H1 (cell line): Measurements from ENCODE around the gene FAM50B. TPM values are rescaled to one million over a fixed set of nuclear protein-coding genes. Genes with fewer than 3 reads are reported as not detected.

Source experiments
- CTCF ChIA-PET: fragments of 300-600 bp; sonication (Branson Sonifier 250); formaldehyde crosslinking; loops from one replicate; lab custom pipeline; 2021; ENCODE audit not compliant: partially characterized antibody; lab: Charles Lee
- POLR2A ChIA-PET: fragments of 300-600 bp; sonication (Branson Sonifier 250); formaldehyde crosslinking; loops from one replicate; lab custom pipeline; 2021; ENCODE audit warnings: inconsistent platforms; ENCODE audit not compliant: partially characterized antibody; lab: Charles Lee
- DNase-seq, 2 experiments: peaks; one replicate each; pipeline versions ENCODE4 v3.0.0 to v3.0.0-alpha.2; 2010 to 2022; ENCODE audit warnings: low spot score in 2 of 2, low read depth in 1 of 2, mixed read lengths in 1 of 2
- FAIRE-seq: peaks from 2 replicates; lab custom pipeline; 2011; peaks lifted over from hg19 to GRCh38; lab: Jason Lieb, UNC
- H2AFZ ChIP-seq: 2 replicates; pipeline ENCODE4 v1.8.1; 2012; ENCODE audit warnings: low read length, inconsistent platforms
- H2AK5ac ChIP-seq: 2 replicates; pipeline ENCODE4 v1.6.1; 2013; ENCODE audit warnings: low read depth, low read length
- H2BK120ac ChIP-seq: replicated peaks from 2 replicates; pipeline ENCODE3; 2013; ENCODE audit warnings: low read depth, low read length, inconsistent platforms
- H2BK12ac ChIP-seq: 2 replicates; pipeline ENCODE4 v1.6.1; 2013; ENCODE audit warnings: low read depth, low read length
- H2BK15ac ChIP-seq: 2 replicates; pipeline ENCODE4 v1.6.1; 2013; ENCODE audit warnings: low read length
- H2BK20ac ChIP-seq: 2 replicates; pipeline ENCODE4 v1.6.1; 2013; ENCODE audit warnings: low read length
- H2BK5ac ChIP-seq: 2 replicates; pipeline ENCODE4 v1.6.1; 2013; ENCODE audit warnings: low read depth, low read length
- H3K14ac ChIP-seq: 2 replicates; pipeline ENCODE4 v1.6.1; 2013; ENCODE audit warnings: inconsistent platforms; ENCODE audit not compliant: insufficient read length
- H3K18ac ChIP-seq: 2 replicates; pipeline ENCODE4 v1.6.1; 2013; ENCODE audit warnings: low read length; ENCODE audit errors: extremely low read depth
- H3K23ac ChIP-seq: 2 replicates; pipeline ENCODE4 v1.6.1; 2013; ENCODE audit warnings: inconsistent platforms; ENCODE audit not compliant: insufficient read length
- H3K23me2 ChIP-seq: 2 replicates; pipeline ENCODE4 v1.6.1; 2013; ENCODE audit warnings: low read depth, low read length
- H3K27ac ChIP-seq: 2 replicates; pipeline ENCODE4 v1.6.1; 2011; ENCODE audit warnings: low read depth, low read length, inconsistent platforms
- H3K27me3 ChIP-seq, 4 experiments: replicated peaks in 1 of 4; 1 replicate in 1 of 4; 2 replicates in 3 of 4; pipeline versions ENCODE4 v1.6.1 to v1.8.1; 2011 to 2013; ENCODE audit warnings: low read length in 3 of 4, mild to moderate bottlenecking in 3 of 4, inconsistent platforms in 2 of 4, mixed read lengths in 2 of 4, moderate library complexity in 1 of 4; ENCODE audit not compliant: control insufficient read depth in 3 of 4, insufficient read depth in 3 of 4; ENCODE audit errors: extremely low read depth in 1 of 4
- H3K36me3 ChIP-seq, 4 experiments: 2 replicates each; pipeline versions ENCODE4 v1.6.1 to v1.8.1; 2011 to 2013; ENCODE audit warnings: mild to moderate bottlenecking in 4 of 4, low read length in 3 of 4, moderate library complexity in 2 of 4, control low read depth in 1 of 4, inconsistent platforms in 1 of 4; ENCODE audit not compliant: insufficient read depth in 4 of 4, control insufficient read depth in 2 of 4
- H3K4ac ChIP-seq: replicated peaks from 2 replicates; pipeline ENCODE3; 2013; ENCODE audit warnings: low read length, low read depth, mixed read lengths, inconsistent platforms; ENCODE audit not compliant: insufficient read length
- H3K4me1 ChIP-seq, 4 experiments: replicated peaks in 1 of 4; 1 replicate in 1 of 4; 2 replicates in 3 of 4; pipeline versions ENCODE4 v1.6.1 to v1.8.1; 2011 to 2013; ENCODE audit warnings: low read length in 3 of 4, inconsistent platforms in 2 of 4, mixed read lengths in 1 of 4; ENCODE audit not compliant: insufficient read depth in 4 of 4, control insufficient read depth in 3 of 4
- H3K4me2 ChIP-seq, 2 experiments: 2 replicates each; pipeline versions ENCODE4 v1.6.1 to v1.8.1; 2011 to 2013; ENCODE audit warnings: low read depth in 2 of 2, low read length in 2 of 2, control low read depth in 1 of 2, inconsistent platforms in 1 of 2, mild to moderate bottlenecking in 1 of 2; ENCODE audit not compliant: insufficient read depth in 1 of 2
- H3K4me3 ChIP-seq, 4 experiments: fragments of 200-600, 300-600 bp in 1 of 4; sonication (generic), shearing (Covaris generic), sonication (Bioruptor Twin) in 1 of 4; 2 replicates each; pipeline versions ENCODE4 v1.5.1 to v1.8.1; 2011 to 2016; ENCODE audit warnings: low read length in 4 of 4, low read depth in 3 of 4, control low read depth in 2 of 4, inconsistent platforms in 2 of 4, mild to moderate bottlenecking in 2 of 4, mixed read lengths in 1 of 4, moderate library complexity in 1 of 4; ENCODE audit not compliant: insufficient read depth in 2 of 4; ENCODE audit errors: extremely low read depth in 1 of 4
- H3K56ac ChIP-seq: replicated peaks from 2 replicates; pipeline ENCODE3; 2013; ENCODE audit warnings: low read depth, mild to moderate bottlenecking, mixed read lengths, low read length, inconsistent platforms; ENCODE audit not compliant: insufficient read length
- H3K79me1 ChIP-seq: 2 replicates; pipeline ENCODE4 v1.6.1; 2013; ENCODE audit warnings: low read depth, low read length, control low read depth
- H3K79me2 ChIP-seq, 2 experiments: 2 replicates each; pipeline versions ENCODE4 v1.6.1 to v1.8.1; 2012 to 2013; ENCODE audit warnings: low read length in 2 of 2, mild to moderate bottlenecking in 2 of 2, inconsistent platforms in 1 of 2; ENCODE audit not compliant: insufficient read depth in 2 of 2, control insufficient read depth in 1 of 2
- H3K9ac ChIP-seq, 4 experiments: replicated peaks in 1 of 4; 1 replicate in 1 of 4; 2 replicates in 3 of 4; pipeline versions ENCODE4 v1.6.1 to v1.8.1; 2011 to 2013; ENCODE audit warnings: low read depth in 3 of 4, low read length in 3 of 4, control low read depth in 2 of 4, mild to moderate bottlenecking in 2 of 4, moderate library complexity in 2 of 4, inconsistent platforms in 1 of 4; ENCODE audit errors: extremely low read depth in 1 of 4
- H3K9me3 ChIP-seq, 2 experiments: 2 replicates each; pipeline versions ENCODE4 v1.6.1 to v1.8.1; 2012 to 2013; ENCODE audit warnings: mild to moderate bottlenecking in 2 of 2, moderate library complexity in 2 of 2, control low read depth in 1 of 2, inconsistent platforms in 1 of 2, low read depth in 1 of 2, low read length in 1 of 2, mixed read lengths in 1 of 2; ENCODE audit not compliant: insufficient read depth in 2 of 2
- H4K20me1 ChIP-seq, 2 experiments: replicated peaks in 1 of 2; 2 replicates each; pipeline versions ENCODE3 to v1.8.1; 2011 to 2013; ENCODE audit warnings: inconsistent platforms in 2 of 2, low read length in 2 of 2, mild to moderate bottlenecking in 1 of 2; ENCODE audit not compliant: insufficient read depth in 2 of 2, control insufficient read depth in 1 of 2
- H4K5ac ChIP-seq: 2 replicates; pipeline ENCODE4 v1.6.1; 2013; ENCODE audit warnings: low read length, low read depth, mixed read lengths, inconsistent platforms; ENCODE audit not compliant: insufficient read length
- H4K8ac ChIP-seq: 2 replicates; pipeline ENCODE4 v1.8.0; 2013; ENCODE audit warnings: mild to moderate bottlenecking, moderate library complexity, low read length, inconsistent platforms; ENCODE audit not compliant: insufficient read depth; ENCODE audit errors: extremely low read depth
- H4K91ac ChIP-seq: replicated peaks from 2 replicates; pipeline ENCODE3; 2013; ENCODE audit warnings: low read length, mixed read lengths, inconsistent platforms; ENCODE audit not compliant: insufficient read length
- CBX5 ChIP-seq: fragments of 300-800, 300-1000 bp; sonication (generic); IDR thresholded peaks from 2 replicates; pipeline ENCODE4 v1.7.1; 2016; ENCODE audit warnings: antibody characterized with exemption, low read length, low read depth
- CEBPB ChIP-seq: IDR thresholded peaks from 2 replicates; pipeline ENCODE4 v1.6.1; 2012; ENCODE audit warnings: low read depth, low read length
- RBBP5 ChIP-seq: IDR thresholded peaks from 2 replicates; pipeline ENCODE4 v1.7.1; 2012; ENCODE audit warnings: low read depth, mild to moderate bottlenecking, inconsistent platforms, low read length, moderate library complexity, borderline replicate concordance
- WGBS, 2 experiments: shearing (Covaris generic) in 1 of 2; methylation state at CpG; one replicate each; pipeline versions ENCODE4 v1.1.6 to v1.1.7; 2013 to 2015; ENCODE audit warnings: low lambda C conversion rate in 2 of 2, mixed read lengths in 2 of 2, inconsistent platforms in 1 of 2, low coverage in 1 of 2, missing lambda C conversion rate in 1 of 2; ENCODE audit not compliant: insufficient replicate concordance in 2 of 2, insufficient coverage in 1 of 2, insufficient read length in 1 of 2; ENCODE audit errors: extremely low coverage in 1 of 2, missing lambda C conversion rate in 1 of 2; 5-methylcytosine and 5-hydroxymethylcytosine counted together
- polyA plus RNA-seq, 7 experiments: library from polyadenylated mRNA; depleted of rRNA in 3 of 7; stranded (reverse) in 5 of 7; unstranded in 2 of 7; fragments of >200 nt in 5 of 7; fragments of 200-250 nt in 2 of 7; gene quantifications; 1 replicate in 5 of 7; 2 replicates in 1 of 7; 4 replicates in 1 of 7; pipeline versions ENCODE4 v1.2.1 to v1.2.3, GENCODE V29; 2011 to 2013; ENCODE audit warnings: missing spikeins in 2 of 7, mixed read lengths in 2 of 7
- total RNA-seq: library from RNA; stranded (reverse); fragmentation: NEBNext Ultra II Directional; extraction: Animal tissue kit (Norgen Biotek cat#: 25700); gene quantifications from 2 replicates; pipeline ENCODE4 v1.2.1, GENCODE V29; 2021

The FAM50B gene
- total and polyA plus RNA-seq, 2 of the 8 experiments (the other 6 are each of a cell fraction or from before 2014, with no cell fraction given) = 3.1 to 3.2 TPM

DNA sequence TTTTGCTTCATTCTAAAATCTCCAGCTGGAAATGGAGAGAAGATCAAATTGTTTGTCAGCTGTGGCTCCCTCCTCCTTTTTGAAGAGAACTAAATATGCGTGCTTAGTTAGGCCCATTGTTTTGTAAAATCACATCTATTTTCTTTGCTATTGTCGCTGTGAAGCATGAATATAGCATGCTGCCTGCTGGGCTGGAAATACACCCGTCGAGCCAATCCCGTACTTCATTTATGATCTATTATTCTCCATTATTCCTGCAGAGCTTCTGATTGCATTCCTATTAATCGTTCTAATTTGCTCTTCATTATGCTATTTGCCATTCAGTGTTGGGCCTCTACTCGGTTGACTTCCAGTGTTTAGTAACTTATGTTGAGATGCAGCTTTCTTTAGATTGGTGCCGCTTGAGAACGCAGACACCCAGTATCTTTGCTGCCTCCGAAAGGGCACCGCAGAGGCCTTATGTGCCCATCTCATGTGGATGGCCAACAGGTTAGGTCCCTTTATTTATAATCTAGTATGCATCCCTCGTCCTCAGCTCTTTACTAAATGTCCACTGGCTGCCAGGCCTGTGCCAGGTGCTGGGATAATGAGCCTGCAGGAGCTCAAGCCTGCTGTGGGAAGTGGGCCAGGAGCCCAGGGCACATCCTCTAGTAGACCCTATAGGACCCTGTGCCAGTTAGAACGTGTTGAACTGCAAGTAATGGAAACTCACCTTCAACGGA lies 45.6 kb downstream of the FAM50B start:
- Histone ChIP-seq H3K4me2 (peak overlapping the region; percentile 39 to 66; a peak in 3 of 4 replicates), H3K9me3 (no peaks in the 10 kb centered on the region; a peak in 1 of 4 replicates), H3K4me3 (peak overlapping the region in 1 of 4 experiments; percentile 19; a peak in 1 of 8 replicates), H3K14ac (no peak overlapping the region), H2AK5ac (no peak overlapping the region), H3K56ac (no peak overlapping the region), H2AFZ (no peak overlapping the region), H3K79me2 (no peaks in the 10 kb centered on the region; a peak in 1 of 4 replicates), H2BK120ac (peak overlapping the region; percentile 50), H3K27me3 (no peaks in the 10 kb centered on the region; a peak in 2 of 7 replicates), H2BK5ac (peak overlapping the region; percentile 28; the same call in 1 of the 2 replicates), H4K20me1 (no peaks in the 10 kb centered on the region), H2BK12ac (peak overlapping the region; percentile 90; the same call in 1 of the 2 replicates), H4K91ac (peak overlapping the region; percentile 58), H3K4me1 (peaks cover 6 to 16% (median 10%) of the 10 kb centered on the region in 4 experiments; a peak in 6 of 7 replicates), H3K4ac (no peak overlapping the region), H3K9ac (no peak overlapping the region; a peak in 3 of 7 replicates), H3K27ac (no peak overlapping the region), H4K5ac (peak overlapping the region; percentile 12), H3K23ac (no peak overlapping the region), H2BK15ac (peak overlapping the region; percentile 53; the same call in 1 of the 2 replicates), H2BK20ac (peak overlapping the region; percentile 75), H4K8ac (no peak overlapping the region), H3K79me1 (no peaks in the 10 kb centered on the region), H3K23me2 (no peaks in the 10 kb centered on the region), H3K36me3 (no peaks in the 10 kb centered on the region), H3K18ac (0 out of 2 replicates have a peak overlapping the region, but pooled peaks have one; percentile 9)
- CTCF ChIA-PET = interaction anchor here (0.9 to 3.7 kb wide), 6 partner anchors 9 to 163 kb away, joined by 3 to 18 read pairs (median 5); partner anchors contain the start of gene FAM50B
- POLR2A ChIA-PET = interaction anchor here (1.0 to 2.1 kb wide), 3 partner anchors 14 to 44 kb away, joined by 3 to 5 read pairs (median 3); no protein-coding TSS in a partner anchor
- DNase-seq = no peak
- no peak for FAIRE-seq
- 37% methylated on average over 14 of the region's 14 CpGs; no CpG with 5 or more reads in 1 of the 2 experiments for WGBS, 2 experiments
- TF ChIP-seq CEBPB (no peak), RBBP5 (no peak), CBX5 (no peak)
